ENCODE data around the gene HHIPL1. TPM values are rescaled to one million over a fixed set of nuclear protein-coding genes. Genes with fewer than 3 reads are reported as not detected.

The HHIPL1 gene
- total and polyA plus RNA-seq, 10 donors, result 0.43 to 4.2 (median 2.7) TPM

GRCh38 chr14:99673305-99674063 lies 28.6 kb downstream of the HHIPL1 start:
- TF ChIP-seq POLR2A (IDR thresholded peaks at IDR 0.05), result no peak
- no peak for TF ChIP-seq POLR2AphosphoS5 (IDR thresholded peaks at IDR 0.05)
- no peak for TF ChIP-seq CTCF (IDR thresholded peaks at IDR 0.05 in 8 of 11, conservative IDR thresholded peaks at IDR 0.05 in 3 of 11)
- Histone ChIP-seq H3K4me1 (peaks cover 0 to 9% (median 0%) of the 10 kb centered on the region in 6 donors), H3K9me3 (peaks cover 0 to 16% (median 12%) of the 10 kb centered on the region in 8 donors), H3K36me3 (no peaks in the 10 kb centered on the region), H3K27me3 (replicated peaks in 1 of 7) (peaks cover 0 to 27% (median 7%) of the 10 kb centered on the region in 7 donors), H3K4me3 (no peak overlapping the region), H3K27ac (peak overlapping the region in 2 of 8 donors; percentile 23 to 48)
- peak; percentile 48 for DNase-seq
- 81 to 94% (median 90%) methylated on average over 7 to 8 of the region's 8 CpGs for whole genome bisulfite sequencing, 5 donors
- intact Hi-C loops (cut with DNase I; ENCODE audit: low total_unique reads), result no loop called here

GRCh38 chr14:99674064-99674650 lies 29.2 kb downstream of the HHIPL1 start:
- intact Hi-C loops (cut with DNase I; ENCODE audit: low total_unique reads), result no loop called here
- WGBS, 5 donors, result 82 to 98% (median 89%) methylated on average over 7 to 9 of the region's 9 CpGs
- no peak overlapping the region for H3K27ac ChIP-seq
- no peaks in the 10 kb centered on the region for H3K36me3 ChIP-seq
- peaks cover 0 to 23% (median 17%) of the 10 kb centered on the region in 8 donors for H3K9me3 ChIP-seq
- no peak overlapping the region for H3K4me3 ChIP-seq
- peak; percentile 44 for DNase-seq
- H3K27me3 ChIP-seq (replicated peaks in 1 of 7), result peaks cover 0 to 27% (median 7%) of the 10 kb centered on the region in 7 donors
- TF ChIP-seq POLR2A (IDR thresholded peaks at IDR 0.05) (no peak), CTCF (IDR thresholded peaks at IDR 0.05 in 8 of 11, conservative IDR thresholded peaks at IDR 0.05 in 3 of 11) (no peak), POLR2AphosphoS5 (IDR thresholded peaks at IDR 0.05) (no peak)
- peaks cover 0 to 9% (median 0%) of the 10 kb centered on the region in 6 donors for H3K4me1 ChIP-seq

- Histone ChIP-seq H3K9me3 (peaks cover 0 to 23% (median 17%) of the 10 kb centered on the region in 8 donors), H3K27ac (no peak overlapping the region), H3K4me3 (no peak overlapping the region), H3K27me3 (replicated peaks in 1 of 7) (peaks cover 0 to 27% (median 7%) of the 10 kb centered on the region in 7 donors), H3K4me1 (peaks cover 0 to 9% (median 0%) of the 10 kb centered on the region in 6 donors), H3K36me3 (no peaks in the 10 kb centered on the region)
- intact Hi-C loops (cut with DNase I; ENCODE audit: low total_unique reads), result no loop called here
- 51 to 89% (median 64%) methylated on average over 15 to 60 of the region's 60 CpGs for WGBS, 5 donors
- TF ChIP-seq POLR2AphosphoS5 (IDR thresholded peaks at IDR 0.05) (no peak), CTCF (IDR thresholded peaks at IDR 0.05 in 8 of 11, conservative IDR thresholded peaks at IDR 0.05 in 3 of 11) (no peak), POLR2A (IDR thresholded peaks at IDR 0.05) (no peak)
- peak; percentile 58 for DNase-seq
Observed at GRCh38 chr14:99674776-99675381, 29.9 kb downstream of the HHIPL1 start.

Data from spleen (tissue), 11 donors.